NCI-H1694 (cell line): ENCODE results near the gene OR5H14.
"Not testable (repeated sequence)": the region's sequence is repeated elsewhere in the genome, so short reads cannot be mapped to it uniquely, and the experiment has no call there.

Experiments used
- DNase-seq: peaks from one replicate; lab custom pipeline; 2025; lab: John Stamatoyannopoulos, UW

OR5H14 gene

DNA sequence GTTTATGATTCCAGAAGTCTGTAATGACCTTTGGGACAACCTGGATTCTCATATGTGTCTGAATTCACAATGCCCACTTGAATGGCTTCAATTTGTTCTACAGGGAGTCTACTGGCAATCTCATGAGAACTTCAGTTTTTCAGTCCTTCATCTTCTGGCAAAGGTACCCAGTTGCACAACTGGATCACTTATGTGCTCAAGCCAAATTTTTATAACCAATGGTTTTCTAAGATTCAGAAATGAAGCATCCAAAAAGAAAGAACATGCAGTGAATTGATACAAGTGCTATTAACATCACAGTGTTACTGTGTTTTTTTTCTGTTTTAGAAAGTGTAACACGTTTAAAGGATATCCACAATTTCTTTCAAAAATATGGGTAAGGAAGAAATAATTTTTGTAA is at the start of gene OR5H14:
TSS of gene OR5H14 (plus strand) at position 301 of the 400 bp plus-strand sequence. CDS start 1,907 bp downstream, outside the sequence.
- no peak for DNase-seq

DNA sequence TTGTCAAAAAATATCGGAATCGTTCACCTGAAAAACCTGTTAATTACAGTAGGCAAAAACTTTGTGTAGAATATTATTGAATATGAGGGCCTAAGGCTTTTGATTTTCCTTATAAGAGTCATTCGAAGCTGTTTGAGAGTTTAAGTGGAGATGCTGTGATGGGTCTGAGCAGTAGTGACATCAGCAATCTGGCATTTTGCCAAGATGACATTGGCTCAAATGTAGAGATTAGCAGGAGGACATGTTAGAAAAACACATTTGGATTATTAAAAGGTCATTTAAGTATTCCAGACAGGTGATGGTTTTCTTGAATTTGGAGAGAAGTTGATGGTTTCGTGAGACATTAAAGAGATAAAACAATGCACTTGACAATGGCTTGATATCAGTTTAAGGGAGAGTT is 47.4 kb upstream of the OR5H14 start:
- DNase-seq = no peak

DNA sequence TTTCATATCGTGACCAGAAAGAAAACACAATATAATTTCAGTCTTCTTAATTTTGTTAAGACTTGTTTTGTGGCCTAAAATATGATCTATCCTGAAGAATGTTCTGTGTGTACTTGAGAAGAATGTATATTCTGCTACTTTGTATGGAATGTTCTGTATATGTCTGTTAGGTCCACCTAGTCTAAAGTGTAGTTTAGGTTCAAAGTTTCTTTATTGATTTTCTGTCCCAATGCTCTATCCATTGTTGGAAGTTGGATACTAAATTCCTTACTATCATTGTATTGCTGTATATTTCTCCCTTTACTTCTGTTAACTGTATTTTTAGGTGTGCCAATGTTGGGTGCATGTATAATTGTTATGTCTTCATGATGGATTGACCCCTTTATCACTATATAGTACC is 39.1 kb upstream of the OR5H14 start:
- no peak for DNase-seq

DNA sequence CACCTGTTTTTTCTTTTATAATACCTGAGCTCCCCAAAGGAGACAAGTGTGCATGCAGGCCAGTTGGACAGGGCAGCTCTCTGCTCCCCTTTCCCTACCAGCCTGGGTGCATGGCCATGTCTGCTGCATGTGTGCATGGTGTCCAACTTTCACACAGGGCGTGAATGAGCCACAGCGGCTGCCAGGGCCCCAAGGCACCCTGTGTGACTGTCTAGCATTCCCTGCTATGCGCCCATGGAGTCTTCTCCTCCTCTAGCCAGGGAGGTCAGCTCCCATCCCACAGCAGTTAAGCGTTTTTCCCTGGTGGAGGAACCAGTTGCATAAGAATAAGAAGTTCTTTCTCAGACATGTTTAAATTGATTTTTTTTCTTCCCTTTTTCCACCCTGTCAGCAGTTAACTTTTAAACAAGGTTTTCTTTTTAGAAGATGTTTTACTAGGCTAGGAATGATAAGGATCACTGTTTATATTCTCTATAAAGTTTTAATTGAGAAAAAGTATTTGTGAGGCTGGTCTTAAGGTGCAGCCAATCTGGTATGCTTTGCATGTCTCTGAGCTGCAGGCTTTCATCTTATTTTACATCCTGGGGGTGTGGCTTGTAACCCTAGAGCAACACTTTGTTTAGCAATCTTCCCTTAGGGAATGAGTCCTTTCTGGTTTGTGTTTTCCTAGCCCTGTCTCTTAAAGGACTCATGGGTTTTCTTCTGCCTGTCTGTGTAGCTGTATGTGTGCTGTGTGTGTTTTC is 37.3 kb upstream of the OR5H14 start:
- DNase-seq = no peak

DNA sequence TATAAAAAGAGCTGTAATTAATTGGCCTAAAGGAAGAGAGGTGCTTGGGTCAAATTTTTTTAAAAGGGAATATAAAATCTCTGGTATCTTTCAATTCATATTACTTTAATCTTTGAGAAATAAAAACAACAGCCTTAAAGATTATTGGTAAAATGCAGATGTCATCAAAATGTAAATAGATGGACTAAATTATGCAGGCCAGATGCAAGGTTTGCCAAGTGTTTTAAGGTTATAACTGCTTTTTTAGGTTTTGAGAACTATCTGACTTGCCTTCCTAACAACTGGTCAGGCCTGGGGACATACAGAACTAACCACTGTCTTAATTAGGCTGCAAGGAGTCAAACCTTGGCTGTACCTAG is 36.8 kb upstream of the OR5H14 start:
- no peak for DNase-seq

DNA sequence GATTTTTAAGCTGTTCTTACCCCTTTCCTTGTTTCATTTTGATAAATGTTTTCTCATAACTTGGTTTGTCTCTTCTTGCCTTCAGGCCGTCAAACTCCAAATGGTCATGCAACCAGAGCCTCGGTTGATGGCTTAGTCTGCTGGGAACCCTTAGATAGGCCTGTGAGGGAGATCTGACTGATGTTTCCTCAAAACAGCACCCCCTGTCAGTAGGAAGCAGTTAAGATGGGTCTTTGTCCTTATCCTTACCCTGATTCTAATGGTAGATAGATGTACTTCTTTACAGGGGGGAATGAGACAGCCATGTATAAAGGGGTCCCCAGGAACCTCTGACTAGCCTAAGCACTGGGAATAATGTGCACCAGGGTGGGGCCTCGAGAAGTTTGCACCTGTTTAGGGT is 33.0 kb upstream of the OR5H14 start:
- no peak for DNase-seq

DNA sequence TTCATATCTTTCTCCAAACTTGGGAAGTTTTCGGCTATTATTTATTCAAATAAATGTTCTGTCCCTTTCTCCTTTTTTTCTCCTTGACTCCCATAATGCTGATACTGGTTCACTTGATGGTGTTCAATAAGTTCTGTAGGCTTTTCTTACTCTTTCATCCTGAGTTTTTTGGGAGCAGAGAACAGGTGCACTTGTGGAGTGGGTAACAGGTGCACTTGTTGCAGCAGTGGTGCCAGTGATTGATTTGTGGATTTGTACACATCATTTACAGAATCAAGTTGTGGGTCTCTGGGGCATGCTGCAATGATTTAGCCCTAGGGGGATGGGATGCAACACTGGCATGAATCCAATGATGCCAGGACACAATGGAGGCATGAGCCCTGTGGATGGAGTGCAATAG is 31.6 kb upstream of the OR5H14 start:
- no peak for DNase-seq

DNA sequence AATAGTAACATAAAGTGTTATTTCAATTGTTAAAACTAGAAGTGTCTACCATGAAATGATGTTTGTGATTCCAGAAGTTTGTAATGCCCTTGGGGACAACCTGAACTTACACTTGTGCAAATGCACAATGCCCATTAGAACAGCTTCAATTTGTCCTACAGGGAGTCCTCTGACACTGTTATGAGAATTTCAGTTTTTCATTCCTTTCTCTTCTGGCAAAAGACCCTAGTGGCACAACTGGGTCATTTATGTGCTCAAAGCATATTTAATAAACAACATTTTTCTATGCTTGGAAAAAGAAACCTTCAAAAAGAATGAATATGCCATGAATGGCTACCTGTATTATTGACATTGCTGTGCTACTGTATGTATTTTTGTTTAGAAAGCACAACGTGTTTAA is 16.9 kb upstream of the OR5H14 start, which contains the start of gene OR5H1:
TSS of gene OR5H1 (plus strand) at position 301 of the 400 bp plus-strand sequence. CDS start 1,977 bp downstream, outside the sequence.
- no peak for DNase-seq

DNA sequence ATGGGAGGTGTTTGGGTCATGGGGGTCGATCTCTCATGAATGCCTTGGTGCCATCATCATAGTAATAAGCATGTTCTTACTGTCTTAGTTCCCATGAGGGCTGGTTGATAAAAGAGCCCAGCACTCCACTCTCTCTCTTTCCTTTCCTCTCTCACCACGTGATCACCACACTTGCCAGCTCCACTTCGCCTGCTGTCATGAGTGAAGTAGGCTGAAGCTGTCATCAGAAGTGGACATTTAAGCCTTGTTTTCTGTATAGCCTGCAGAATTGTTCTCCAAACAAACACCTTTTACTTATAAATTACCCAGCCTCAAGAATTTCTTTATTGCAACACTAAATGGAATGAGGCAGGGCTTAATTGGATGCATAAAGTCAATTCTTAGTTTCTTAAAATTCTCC is 10.6 kb upstream of the OR5H14 start:
- no peak for DNase-seq

DNA sequence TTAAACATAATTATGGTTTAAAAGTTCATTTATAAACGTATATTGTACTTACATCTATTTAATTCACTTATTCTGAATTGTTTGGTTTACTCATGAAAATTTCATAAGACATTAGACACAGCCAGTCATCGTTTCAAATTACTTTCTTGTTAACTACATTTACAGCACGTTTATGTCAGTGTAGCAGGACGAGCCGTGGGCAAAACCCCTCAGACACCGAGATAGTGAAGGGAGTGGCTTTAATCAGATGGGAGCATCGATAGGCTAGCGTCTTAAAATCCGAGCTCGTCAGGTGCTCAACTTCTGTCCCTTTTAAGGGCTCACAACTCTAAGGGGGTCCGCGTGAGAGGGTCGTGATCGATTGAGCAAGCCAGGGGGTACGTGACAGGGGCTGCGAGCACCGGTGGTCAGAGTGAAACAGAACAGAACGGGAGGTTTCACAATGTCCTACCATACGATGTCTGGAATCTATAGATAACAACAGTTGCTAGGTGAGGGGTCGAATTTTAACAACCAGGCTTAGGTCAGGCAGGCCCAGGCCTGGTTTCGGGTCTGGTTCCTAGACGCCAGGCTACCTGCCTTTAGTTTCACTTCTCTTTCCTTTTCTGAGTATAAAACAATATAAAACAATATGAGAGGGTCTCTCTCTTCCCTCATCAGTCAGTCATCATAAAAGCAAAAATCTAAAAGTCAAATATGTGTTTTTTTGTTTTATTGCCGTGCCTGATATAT is 9.3 kb upstream of the OR5H14 start:
- not testable (repeated sequence) for DNase-seq

DNA sequence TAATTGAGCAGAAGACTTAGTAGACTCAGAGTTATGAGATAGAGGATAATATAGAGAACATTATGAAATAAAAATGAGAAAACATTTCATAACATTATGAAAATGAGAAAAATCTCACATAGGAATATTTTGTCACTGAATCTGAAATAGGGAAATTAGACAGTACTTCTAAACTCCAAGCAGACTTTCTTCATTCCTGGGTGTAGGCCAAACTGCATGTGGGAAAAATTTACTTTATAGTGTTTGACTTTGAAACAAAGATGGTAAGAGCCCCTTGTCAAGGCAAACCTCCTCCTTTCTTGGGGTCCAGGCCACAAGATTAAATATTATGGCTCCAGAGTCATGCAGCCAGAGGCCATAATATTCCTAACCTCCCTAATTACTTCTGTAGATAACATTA is 6.7 kb upstream of the OR5H14 start:
- DNase-seq = no peak

DNA sequence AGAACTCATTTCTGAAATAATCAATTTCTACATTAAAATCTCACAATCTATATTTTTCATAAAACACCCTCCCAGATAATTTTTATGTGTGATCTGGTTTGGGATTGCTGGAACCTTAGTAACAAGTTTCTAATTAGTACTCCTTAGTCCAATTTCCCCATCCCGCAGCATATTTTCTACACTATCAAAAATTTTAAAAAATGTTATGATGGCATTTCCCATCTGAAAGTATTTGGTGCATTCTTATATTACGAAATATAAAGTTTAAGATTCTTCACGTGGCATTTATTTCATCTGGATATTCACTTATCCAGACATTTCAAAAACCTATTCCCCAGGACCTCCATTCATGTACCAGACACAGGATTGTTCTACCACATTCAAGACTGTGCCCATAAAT is 1.5 kb downstream of the OR5H14 start:
- DNase-seq = no peak

DNA sequence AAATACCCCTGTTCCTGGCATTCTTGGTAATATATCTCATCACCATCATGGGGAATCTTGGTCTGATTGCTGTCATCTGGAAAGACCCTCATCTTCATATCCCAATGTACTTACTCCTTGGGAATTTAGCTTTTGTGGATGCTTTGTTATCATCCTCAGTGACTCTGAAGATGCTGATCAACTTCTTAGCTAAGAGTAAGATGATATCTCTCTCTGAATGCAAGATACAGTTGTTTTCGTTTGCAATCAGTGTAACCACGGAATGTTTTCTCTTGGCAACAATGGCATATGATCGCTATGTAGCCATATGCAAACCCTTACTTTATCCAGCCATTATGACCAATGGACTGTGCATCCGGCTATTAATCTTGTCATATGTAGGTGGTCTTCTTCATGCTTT is 2.2 kb downstream of the OR5H14 start:
- DNase-seq = not testable (repeated sequence)

DNA sequence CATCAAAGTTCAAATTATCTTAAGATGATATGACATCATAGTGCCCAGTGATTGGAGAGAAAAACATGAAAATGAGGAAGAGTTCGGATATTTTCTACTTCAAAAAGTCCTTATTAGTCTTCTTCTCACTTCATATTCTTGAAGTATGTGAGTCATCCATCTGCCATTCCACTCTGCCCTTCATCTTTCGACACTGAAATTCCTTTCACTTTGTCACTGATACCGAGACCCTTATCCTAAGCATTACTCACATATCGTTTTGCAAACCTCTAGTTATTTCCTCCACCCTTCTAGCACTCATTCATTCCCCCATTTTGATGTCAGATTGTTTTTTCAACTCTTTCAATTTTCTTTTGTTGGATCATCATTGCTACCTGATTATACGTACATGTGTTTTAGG is 4.0 kb downstream of the OR5H14 start:
- no peak for DNase-seq

DNA sequence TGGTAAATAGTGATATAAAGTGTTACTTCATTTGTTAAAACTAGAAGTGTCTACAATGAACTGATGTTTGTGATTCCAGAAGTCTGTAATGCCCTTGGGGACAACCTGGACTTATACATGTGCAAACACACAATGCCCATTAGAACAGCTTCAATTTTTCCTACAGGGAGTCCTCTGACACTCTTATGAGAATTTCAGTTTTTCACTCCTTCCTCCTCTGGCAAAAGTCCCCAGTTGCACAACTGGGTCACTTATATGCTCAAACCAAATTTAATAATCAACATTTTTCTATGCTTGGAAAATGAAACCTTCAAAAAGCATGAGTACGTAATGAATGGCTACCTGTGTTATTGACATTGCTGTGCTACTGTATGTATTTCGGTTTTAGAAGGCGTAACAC is 19.1 kb downstream of the OR5H14 start, which contains the start of gene OR5H15:
TSS of gene OR5H15 (plus strand) at position 301 of the 400 bp plus-strand sequence. CDS start 2,004 bp downstream, outside the sequence.
- no peak for DNase-seq

DNA sequence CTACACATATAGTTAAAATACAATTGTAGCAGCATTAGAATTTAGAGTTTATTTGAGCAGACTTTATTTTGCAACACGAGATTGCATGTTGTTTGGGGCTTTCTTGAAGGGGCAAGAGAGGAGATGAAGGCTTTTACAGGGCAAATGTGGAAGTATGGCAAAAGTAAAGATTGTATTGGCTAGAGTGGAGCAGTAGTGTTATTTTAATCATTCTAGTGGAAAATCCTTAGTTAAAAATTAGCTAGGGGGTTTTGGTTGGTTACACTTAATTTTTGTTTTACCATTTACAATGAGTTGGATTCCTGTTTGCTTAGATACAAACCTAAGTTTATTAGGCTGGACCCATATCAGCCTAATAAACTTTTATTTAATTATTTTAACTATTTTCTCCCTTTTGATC is 23.8 kb downstream of the OR5H14 start:
- no peak for DNase-seq

DNA sequence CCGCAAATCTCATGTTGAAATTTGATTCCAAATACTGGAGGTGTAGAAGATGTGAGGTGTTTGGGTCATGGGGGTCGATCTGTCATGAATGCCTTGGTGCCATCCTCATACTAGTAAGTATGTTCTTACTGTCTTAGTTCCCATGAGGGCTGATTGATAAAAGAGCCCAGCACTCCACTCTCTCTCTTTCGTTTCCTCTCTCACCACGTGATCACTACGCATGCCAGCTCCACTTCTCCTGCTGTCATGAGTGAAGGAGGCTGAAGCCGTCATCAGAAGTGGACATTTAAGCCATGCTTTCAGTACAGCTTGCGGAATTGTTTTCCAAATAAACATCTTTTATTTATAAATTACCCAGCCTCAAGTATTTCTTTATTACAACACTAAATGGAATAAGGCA is 25.3 kb downstream of the OR5H14 start:
- DNase-seq = no peak

DNA sequence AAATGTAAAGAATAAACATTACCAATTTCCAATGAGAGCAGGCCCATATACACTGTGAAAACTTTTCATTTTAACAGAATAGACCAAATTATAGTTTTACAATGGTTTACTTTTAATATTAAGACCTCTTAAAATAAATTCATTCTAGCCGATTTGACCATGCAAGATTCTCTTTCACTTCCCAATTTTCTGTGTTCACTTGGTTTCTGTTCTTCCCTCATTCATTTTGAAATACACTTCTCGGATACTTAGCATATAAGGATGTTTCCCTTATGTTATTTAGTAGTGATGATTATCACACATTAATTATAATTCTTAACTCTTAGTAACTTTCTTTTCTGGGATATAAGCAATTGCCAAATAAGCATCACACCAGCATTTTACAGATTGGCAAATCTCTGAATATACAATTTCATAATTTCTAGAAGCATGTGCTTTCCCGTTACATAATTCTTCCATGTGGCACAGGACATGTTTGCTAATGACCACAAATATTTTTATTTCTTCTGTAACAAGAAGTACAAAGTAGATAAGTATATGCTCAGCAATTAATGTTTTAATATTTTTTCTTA is 33.1 kb downstream of the OR5H14 start:
- no peak for DNase-seq

DNA sequence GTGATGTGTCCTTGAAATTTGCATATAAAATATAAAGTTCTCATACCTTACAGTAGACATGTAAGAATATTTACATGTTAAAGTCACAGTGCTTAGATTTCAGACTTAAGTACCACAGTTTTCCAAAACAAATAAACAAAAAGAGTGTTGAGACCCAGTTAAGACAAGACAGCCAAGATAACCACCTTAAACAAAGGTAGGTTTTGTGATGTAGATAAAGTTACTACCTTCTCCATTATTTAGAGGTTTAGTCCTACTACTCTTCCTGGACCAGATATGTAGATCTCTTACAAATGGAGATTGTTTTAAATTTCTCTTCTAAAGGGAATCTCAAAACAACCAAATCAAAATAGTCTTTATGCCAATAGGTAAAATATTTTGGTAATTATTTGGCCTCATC is 34.9 kb downstream of the OR5H14 start:
- DNase-seq = no peak

DNA sequence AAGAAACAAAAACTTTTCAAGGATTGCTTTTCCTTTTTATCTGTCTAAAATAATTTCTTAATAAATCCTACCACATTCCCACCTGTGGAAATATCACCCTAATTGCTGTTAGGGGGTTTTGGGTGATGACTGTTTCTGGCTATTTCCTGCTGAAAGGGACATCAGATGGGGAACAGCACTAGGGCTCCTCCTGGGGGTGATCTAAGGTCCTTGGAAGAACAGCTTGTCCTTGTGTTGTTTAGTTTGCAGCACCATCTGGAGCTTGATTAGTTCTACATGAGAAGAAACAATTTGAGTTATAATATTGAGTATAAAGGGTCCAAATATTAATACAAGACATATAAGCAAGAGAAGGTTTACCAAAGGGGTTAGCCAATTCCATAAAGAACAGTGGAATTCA is 37.9 kb downstream of the OR5H14 start:
- no peak for DNase-seq

DNA sequence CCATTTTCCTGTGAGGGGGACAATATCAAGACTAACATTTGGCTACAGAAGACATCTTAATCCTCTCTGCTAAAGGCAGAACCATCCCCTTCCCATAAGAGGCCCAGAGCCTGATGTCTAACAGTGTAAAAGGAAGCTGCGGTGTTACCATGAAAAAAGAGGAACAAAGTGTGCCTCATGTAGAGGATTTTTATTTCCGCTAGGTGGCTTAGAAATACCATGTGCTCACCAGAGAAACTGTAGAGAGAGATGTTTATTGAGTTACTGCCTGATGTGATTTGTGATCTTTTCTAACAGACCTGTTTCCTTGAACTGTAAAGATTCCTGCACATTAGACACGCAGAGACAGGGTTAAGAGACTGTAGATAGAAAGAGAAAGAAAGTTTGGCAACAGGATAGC is 41.3 kb downstream of the OR5H14 start:
- no peak for DNase-seq

DNA sequence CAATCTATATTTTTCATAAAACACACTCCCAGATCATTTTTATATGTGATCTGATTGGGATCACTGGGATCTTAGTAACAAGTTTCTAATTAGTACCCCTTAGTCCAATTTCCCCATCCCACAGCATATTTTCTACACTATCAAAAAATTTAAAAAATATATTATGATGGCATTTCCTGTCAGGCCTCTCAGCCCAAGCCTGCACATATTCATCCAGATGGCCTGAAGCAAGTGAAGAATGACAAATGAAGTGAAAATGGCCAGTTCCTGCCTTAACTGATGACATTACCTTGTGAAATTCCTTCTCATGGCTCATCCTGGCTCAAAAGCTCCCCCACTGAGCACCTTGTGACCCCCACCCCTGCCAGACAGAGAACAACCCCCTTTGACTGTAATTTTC is 43.6 kb downstream of the OR5H14 start:
- not testable (repeated sequence) for DNase-seq

DNA sequence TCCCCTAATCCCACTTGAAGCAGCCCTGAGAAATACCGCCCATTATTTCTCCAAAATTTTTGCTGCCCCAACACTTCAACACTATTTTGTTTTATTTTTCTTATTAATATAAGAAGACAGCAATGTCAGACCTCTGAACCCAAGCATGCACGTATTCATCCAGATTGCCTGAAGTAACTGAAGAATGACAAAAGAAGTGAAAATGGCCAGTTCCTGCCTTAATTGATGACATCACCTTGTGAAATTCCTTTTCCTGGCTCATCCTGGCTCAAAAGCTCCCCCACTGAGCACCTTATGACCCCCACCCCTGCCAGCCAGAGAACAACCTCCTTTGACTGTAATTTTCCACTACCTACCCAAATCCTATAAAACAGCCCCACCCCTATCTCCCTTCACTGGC is 49.0 kb downstream of the OR5H14 start:
- DNase-seq = not testable (repeated sequence)
